Omental fat pad (tissue), 4 donors: Measurements from ENCODE around the gene PCBP3. TPM values are rescaled to one million over a fixed set of nuclear protein-coding genes. Genes with fewer than 3 reads are reported as not detected.

Source experiments
- ATAC-seq: fragments of 150-250 bp; one replicate; pipeline ENCODE4 v1.9.1; 2016; ENCODE audit warnings: mild to moderate bottlenecking, moderate library complexity; ENCODE audit not compliant: low FRiP score
- DNase-seq: peaks from one replicate; pipeline ENCODE4 v3.0.0-alpha.2; 2019; ENCODE audit warnings: low spot score
- total RNA-seq, 4 donors: library from RNA; depleted of rRNA; stranded (reverse); fragments of >200 nt; gene quantifications; one replicate each; pipeline ENCODE4 v1.1.0, GENCODE V29; 2016
- TF ChIP-seq, protein P1 (sequence below), 3 donors: fragments of 450-650 bp; IDR thresholded peaks; one replicate each; pipeline ENCODE4 v1.5.1; 2016 to 2017; ENCODE audit warnings: antibody characterized with exemption in 3 of 3, mild to moderate bottlenecking in 3 of 3, moderate library complexity in 2 of 3

Gene PCBP3
- total RNA-seq, 4 donors from 2014 or later, result 1.1 to 26.8 (median 14.8) TPM

DNA sequence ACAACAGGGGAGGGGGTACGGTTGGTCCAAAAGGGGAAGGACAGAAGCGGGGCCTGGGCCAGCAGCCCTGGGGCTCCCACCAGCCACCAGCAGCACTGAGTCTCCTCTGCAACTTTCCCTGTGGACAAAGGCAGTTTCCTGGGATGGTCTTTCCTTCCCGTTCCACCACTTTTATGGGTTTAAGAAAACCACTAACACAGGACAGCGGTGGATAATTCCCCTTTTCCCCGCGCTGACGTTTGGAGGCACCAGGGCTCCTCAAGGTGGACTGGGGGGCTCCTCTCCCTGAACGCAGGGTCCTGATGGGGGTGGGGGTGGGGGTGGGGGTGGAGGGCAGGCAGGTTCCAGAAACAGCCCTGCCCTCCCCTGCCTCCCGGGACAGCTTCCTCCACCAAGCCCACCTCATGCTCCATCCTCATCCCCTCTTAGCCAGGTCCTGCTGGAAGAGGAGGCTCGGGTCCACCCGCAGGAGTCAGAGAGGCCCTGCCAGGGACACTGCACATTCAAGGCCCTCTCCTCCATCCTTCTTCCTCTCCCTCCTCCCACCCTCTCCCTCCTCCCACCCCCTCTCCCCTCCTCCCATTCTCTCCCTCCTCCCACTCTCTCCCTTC lies 333.3 kb downstream of the PCBP3 start:
- TF ChIP-seq, protein P1, sequence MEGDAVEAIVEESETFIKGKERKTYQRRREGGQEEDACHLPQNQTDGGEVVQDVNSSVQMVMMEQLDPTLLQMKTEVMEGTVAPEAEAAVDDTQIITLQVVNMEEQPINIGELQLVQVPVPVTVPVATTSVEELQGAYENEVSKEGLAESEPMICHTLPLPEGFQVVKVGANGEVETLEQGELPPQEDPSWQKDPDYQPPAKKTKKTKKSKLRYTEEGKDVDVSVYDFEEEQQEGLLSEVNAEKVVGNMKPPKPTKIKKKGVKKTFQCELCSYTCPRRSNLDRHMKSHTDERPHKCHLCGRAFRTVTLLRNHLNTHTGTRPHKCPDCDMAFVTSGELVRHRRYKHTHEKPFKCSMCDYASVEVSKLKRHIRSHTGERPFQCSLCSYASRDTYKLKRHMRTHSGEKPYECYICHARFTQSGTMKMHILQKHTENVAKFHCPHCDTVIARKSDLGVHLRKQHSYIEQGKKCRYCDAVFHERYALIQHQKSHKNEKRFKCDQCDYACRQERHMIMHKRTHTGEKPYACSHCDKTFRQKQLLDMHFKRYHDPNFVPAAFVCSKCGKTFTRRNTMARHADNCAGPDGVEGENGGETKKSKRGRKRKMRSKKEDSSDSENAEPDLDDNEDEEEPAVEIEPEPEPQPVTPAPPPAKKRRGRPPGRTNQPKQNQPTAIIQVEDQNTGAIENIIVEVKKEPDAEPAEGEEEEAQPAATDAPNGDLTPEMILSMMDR (IDR thresholded peaks at IDR 0.05), result no peak
- no peak for DNase-seq
- ATAC-seq, result no peak

DNA sequence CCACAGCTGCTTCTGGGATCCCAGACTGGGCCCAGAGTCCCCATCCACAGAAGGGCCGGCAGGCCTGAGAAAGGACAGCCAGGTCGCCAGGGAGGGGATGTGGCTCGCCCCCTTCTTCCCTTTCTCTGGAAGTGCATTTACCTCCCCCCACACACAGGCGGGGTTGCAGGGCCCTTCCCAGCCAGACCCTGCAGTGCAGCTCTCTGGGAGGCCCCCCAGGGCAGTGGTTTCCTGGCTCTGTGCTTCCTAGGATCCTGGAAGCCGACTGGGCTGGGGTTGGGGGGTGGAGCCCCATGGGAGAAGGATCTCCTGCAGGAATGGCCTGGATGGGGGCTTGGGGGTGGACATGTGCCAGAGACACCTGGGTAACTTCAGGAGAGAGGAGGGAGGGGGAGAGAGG lies 333.9 kb downstream of the PCBP3 start:
- TF ChIP-seq, protein P1 (IDR thresholded peaks at IDR 0.05), result no peak
- no peak for ATAC-seq

DNA sequence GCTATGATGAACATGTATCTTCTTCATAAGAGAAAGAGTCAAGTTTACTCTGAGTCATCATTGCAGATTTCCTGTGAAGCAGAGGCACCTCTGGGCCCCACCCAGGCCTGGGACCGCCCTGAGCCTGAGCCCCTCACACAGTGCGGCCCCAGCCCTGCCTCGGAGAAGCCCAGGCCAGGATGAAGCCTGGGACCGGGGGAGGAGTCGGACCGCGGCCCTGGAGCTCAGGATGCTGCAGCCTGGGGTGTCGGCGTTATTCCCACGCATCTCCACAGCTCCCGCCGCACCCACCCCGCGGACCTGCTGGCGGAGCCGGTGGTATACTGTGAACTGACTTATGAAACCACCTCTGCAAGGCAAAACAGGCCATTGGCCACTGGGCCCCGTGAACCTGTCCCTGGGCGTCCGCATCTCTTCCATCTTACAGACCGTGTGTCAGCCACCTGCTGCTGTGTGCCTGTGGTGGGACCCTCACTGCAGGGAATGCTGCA lies 335.7 kb downstream of the PCBP3 start:
- TF ChIP-seq, protein P1 (IDR thresholded peaks at IDR 0.05), result no peak
- no peak for ATAC-seq
- DNase-seq, result no peak

More for the DNA sequence above, 333.9 kb downstream of the PCBP3 start:
- no peak for DNase-seq

DNA sequence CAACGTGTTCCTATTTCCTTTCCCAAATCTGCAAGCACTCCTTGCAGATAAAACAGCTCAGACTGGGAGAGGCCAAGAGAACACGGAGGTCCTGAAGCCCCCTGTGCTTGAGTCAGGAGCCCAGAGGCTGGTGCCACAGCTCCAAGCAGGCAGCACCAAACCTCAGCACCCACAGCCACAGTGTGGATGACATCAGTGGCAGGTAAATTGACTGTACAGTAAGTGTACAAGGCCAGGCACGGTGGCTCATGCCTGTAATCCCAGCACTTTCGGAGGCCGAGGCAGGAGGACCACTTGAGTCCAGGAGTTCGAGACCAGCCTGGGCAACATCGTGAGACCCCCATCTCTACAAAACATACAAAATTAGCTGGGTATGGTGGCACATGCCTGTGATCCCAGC lies 336.1 kb downstream of the PCBP3 start:
- ATAC-seq, result no peak
- TF ChIP-seq, protein P1 (IDR thresholded peaks at IDR 0.05), result no peak
- DNase-seq, result no peak

DNA sequence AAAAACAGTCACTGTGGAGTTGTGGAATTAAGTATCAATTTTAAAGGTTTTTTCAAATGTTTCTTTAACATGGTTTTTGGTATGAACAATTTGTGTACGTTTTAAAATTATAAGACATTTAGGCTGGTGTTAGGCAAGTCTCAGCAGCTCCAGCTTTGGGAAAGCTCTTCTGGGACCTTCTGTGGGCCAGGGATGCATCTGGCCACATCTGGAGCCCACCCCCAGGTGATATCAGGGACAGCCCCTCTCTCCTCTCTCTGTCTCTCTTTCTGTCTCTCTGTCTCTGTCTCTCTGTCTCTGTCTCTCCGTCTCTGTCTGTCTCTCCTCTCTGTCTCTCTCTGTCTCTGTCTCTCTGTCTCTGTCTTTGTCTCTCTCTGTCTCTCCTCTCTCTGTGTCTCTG lies 336.7 kb downstream of the PCBP3 start:
- no peak for DNase-seq
- TF ChIP-seq, protein P1 (IDR thresholded peaks at IDR 0.05), result no peak
- ATAC-seq, result no peak

DNA sequence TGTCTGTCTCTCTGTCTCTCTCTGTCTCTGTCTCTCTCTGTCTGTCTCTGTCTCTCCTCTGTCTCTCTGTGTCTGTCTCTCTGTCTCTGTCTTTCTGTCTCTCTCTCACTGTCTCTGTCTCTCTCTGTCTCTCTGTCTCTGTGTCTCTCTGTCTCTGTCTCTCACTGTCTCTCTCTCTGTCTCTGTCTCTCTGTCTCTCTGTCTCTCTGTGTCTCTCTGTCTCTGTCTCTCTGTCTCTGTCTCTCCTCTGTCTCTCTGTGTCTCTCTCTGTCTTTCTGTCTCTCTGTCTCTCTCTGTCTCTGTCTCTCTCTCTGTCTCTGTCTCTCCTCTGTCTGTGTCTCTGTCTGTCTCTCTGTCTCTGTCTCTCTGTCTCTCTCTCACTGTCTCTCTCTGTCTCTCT lies 337.2 kb downstream of the PCBP3 start:
- TF ChIP-seq, protein P1 (IDR thresholded peaks at IDR 0.05), result no peak
- DNase-seq (no peak), ATAC-seq (no peak)
